ENCODE measurements around the gene DUSP5.

The DUSP5 gene

GRCh38 chr10:110499796-110500514, 2.2 kb downstream of the DUSP5 start:
- in situ Hi-C loops (cut with MboI; ENCODE audit: low sequenced_read_pairs) = no loop called here
- Histone ChIP-seq H3K27me3 (ENCODE audit: low read depth) (no peaks in the 10 kb centered on the region), H3K4me3 (no peak overlapping the region), H3K4me1 (peaks cover 3% of the 10 kb centered on the region), H3K9me3 (no peaks in the 10 kb centered on the region), H3K36me3 (replicated peaks) (no peaks in the 10 kb centered on the region)
- no peak for DNase-seq (ENCODE audit: low spot score in 2 of 2)

GRCh38 chr10:110500515-110500905, 2.8 kb downstream of the DUSP5 start:
- Histone ChIP-seq H3K27me3 (ENCODE audit: low read depth) (no peaks in the 10 kb centered on the region), H3K4me3 (no peak overlapping the region), H3K9me3 (no peaks in the 10 kb centered on the region), H3K36me3 (replicated peaks) (no peaks in the 10 kb centered on the region), H3K4me1 (peaks cover 3% of the 10 kb centered on the region)
- no peak for DNase-seq (ENCODE audit: low spot score in 2 of 2)
- in situ Hi-C loops (cut with MboI; ENCODE audit: low sequenced_read_pairs) = no loop called here

GRCh38 chr10:110501142-110501937, 3.6 kb downstream of the DUSP5 start:
- H3K4me1 ChIP-seq = peaks cover 3% of the 10 kb centered on the region
- H3K9me3 ChIP-seq = no peaks in the 10 kb centered on the region
- H3K4me3 ChIP-seq = no peak overlapping the region
- in situ Hi-C loops (cut with MboI; ENCODE audit: low sequenced_read_pairs) = no loop called here
- H3K36me3 ChIP-seq (replicated peaks) = no peaks in the 10 kb centered on the region
- peak; percentile 29 to 58 for DNase-seq (ENCODE audit: low spot score in 2 of 2)
- H3K27me3 ChIP-seq (ENCODE audit: low read depth) = no peaks in the 10 kb centered on the region

GRCh38 chr10:110502072-110502845, 4.6 kb downstream of the DUSP5 start:
- Histone ChIP-seq H3K27me3 (ENCODE audit: low read depth) (no peaks in the 10 kb centered on the region), H3K4me3 (no peak overlapping the region), H3K36me3 (replicated peaks) (no peaks in the 10 kb centered on the region), H3K4me1 (peaks cover 3% of the 10 kb centered on the region), H3K9me3 (no peaks in the 10 kb centered on the region)
- DNase-seq (ENCODE audit: low spot score in 2 of 2) = no peak
- in situ Hi-C loops (cut with MboI; ENCODE audit: low sequenced_read_pairs) = no loop called here

- H3K27me3 ChIP-seq (ENCODE audit: low read depth) = no peaks in the 10 kb centered on the region
- DNase-seq (ENCODE audit: low spot score in 2 of 2) = no peak
- in situ Hi-C loops (cut with MboI; ENCODE audit: low sequenced_read_pairs) = no loop called here
Observed at GRCh38 chr10:110502851-110503301, 5.2 kb downstream of the DUSP5 start.

GRCh38 chr10:110503528-110504110, 5.9 kb downstream of the DUSP5 start:
- Histone ChIP-seq H3K9me3 (no peaks in the 10 kb centered on the region), H3K27me3 (ENCODE audit: low read depth) (no peaks in the 10 kb centered on the region), H3K36me3 (replicated peaks) (no peaks in the 10 kb centered on the region), H3K4me3 (no peak overlapping the region), H3K4me1 (peaks cover 3% of the 10 kb centered on the region)
- in situ Hi-C loops (cut with MboI; ENCODE audit: low sequenced_read_pairs) = no loop called here
- DNase-seq (ENCODE audit: low spot score in 2 of 2) = no peak

More at GRCh38 chr10:110502851-110503301, 5.2 kb downstream of the DUSP5 start:
- H3K4me1 ChIP-seq = peaks cover 3% of the 10 kb centered on the region
- H3K9me3 ChIP-seq = no peaks in the 10 kb centered on the region
- no peaks in the 10 kb centered on the region for H3K36me3 ChIP-seq (replicated peaks)
- no peak overlapping the region for H3K4me3 ChIP-seq

GRCh38 chr10:110504111-110504735, 6.5 kb downstream of the DUSP5 start:
- H3K4me1 ChIP-seq = peaks cover 1% of the 10 kb centered on the region
- H3K4me3 ChIP-seq = no peak overlapping the region
- no peaks in the 10 kb centered on the region for H3K27me3 ChIP-seq (ENCODE audit: low read depth)
- no peaks in the 10 kb centered on the region for H3K36me3 ChIP-seq (replicated peaks)
- in situ Hi-C loops (cut with MboI; ENCODE audit: low sequenced_read_pairs) = no loop called here
- no peak for DNase-seq (ENCODE audit: low spot score in 2 of 2)
- H3K9me3 ChIP-seq = no peaks in the 10 kb centered on the region

GRCh38 chr10:110505130-110505770, 7.5 kb downstream of the DUSP5 start:
- Histone ChIP-seq H3K9me3 (no peaks in the 10 kb centered on the region), H3K36me3 (replicated peaks) (no peaks in the 10 kb centered on the region), H3K4me1 (no peaks in the 10 kb centered on the region), H3K4me3 (no peak overlapping the region), H3K27me3 (ENCODE audit: low read depth) (no peaks in the 10 kb centered on the region)
- in situ Hi-C loops (cut with MboI; ENCODE audit: low sequenced_read_pairs) = no loop called here
- no peak for DNase-seq (ENCODE audit: low spot score in 2 of 2)

- in situ Hi-C loops (cut with MboI; ENCODE audit: low sequenced_read_pairs) = no loop called here
- H3K9me3 ChIP-seq = no peaks in the 10 kb centered on the region
- no peaks in the 10 kb centered on the region for H3K27me3 ChIP-seq (ENCODE audit: low read depth)
- no peak overlapping the region for H3K4me3 ChIP-seq
- H3K36me3 ChIP-seq (replicated peaks) = no peaks in the 10 kb centered on the region
- no peak for DNase-seq (ENCODE audit: low spot score in 2 of 2)
- H3K4me1 ChIP-seq = no peaks in the 10 kb centered on the region
Observed at GRCh38 chr10:110506448-110506847, 8.7 kb downstream of the DUSP5 start.

- Histone ChIP-seq H3K4me1 (no peaks in the 10 kb centered on the region), H3K27me3 (ENCODE audit: low read depth) (no peaks in the 10 kb centered on the region), H3K4me3 (no peak overlapping the region), H3K9me3 (no peaks in the 10 kb centered on the region), H3K36me3 (replicated peaks) (no peaks in the 10 kb centered on the region)
- DNase-seq (ENCODE audit: low spot score in 2 of 2) = no peak
- in situ Hi-C loops (cut with MboI; ENCODE audit: low sequenced_read_pairs) = no loop called here
Observed at GRCh38 chr10:110507346-110507745, 9.6 kb downstream of the DUSP5 start.

GRCh38 chr10:110508159-110508788, 10.6 kb downstream of the DUSP5 start:
- Histone ChIP-seq H3K27me3 (ENCODE audit: low read depth) (no peaks in the 10 kb centered on the region), H3K9me3 (no peaks in the 10 kb centered on the region), H3K4me3 (no peak overlapping the region), H3K36me3 (replicated peaks) (no peaks in the 10 kb centered on the region), H3K4me1 (no peaks in the 10 kb centered on the region)
- in situ Hi-C loops (cut with MboI; ENCODE audit: low sequenced_read_pairs) = no loop called here
- DNase-seq (ENCODE audit: low spot score in 2 of 2) = no peak

- Histone ChIP-seq H3K4me1 (no peaks in the 10 kb centered on the region), H3K36me3 (replicated peaks) (no peaks in the 10 kb centered on the region), H3K27me3 (ENCODE audit: low read depth) (no peaks in the 10 kb centered on the region), H3K4me3 (no peak overlapping the region), H3K9me3 (no peaks in the 10 kb centered on the region)
- no peak for DNase-seq (ENCODE audit: low spot score in 2 of 2)
- in situ Hi-C loops (cut with MboI; ENCODE audit: low sequenced_read_pairs) = no loop called here
Observed at GRCh38 chr10:110508806-110509544, 11.3 kb downstream of the DUSP5 start.

Data from HAP-1 (cell line).